ENCODE results near the gene NIT1.

The NIT1 gene

GRCh38 chr1:161088587-161089110, 29.3 kb upstream of the NIT1 start:
- Histone ChIP-seq H3K27ac (no peak overlapping the region), H3K27me3 (replicated peaks) (no peaks in the 10 kb centered on the region), H3K4me3 (ENCODE audit: low read depth, low read length) (no peak overlapping the region), H3K36me3 (replicated peaks) (no peaks in the 10 kb centered on the region)
- in situ Hi-C loops (cut with HindIII; ENCODE audit: low pct_ligation_motif_present, low sequenced_read_pairs): no loop called here
- TF ChIP-seq, protein P1, sequence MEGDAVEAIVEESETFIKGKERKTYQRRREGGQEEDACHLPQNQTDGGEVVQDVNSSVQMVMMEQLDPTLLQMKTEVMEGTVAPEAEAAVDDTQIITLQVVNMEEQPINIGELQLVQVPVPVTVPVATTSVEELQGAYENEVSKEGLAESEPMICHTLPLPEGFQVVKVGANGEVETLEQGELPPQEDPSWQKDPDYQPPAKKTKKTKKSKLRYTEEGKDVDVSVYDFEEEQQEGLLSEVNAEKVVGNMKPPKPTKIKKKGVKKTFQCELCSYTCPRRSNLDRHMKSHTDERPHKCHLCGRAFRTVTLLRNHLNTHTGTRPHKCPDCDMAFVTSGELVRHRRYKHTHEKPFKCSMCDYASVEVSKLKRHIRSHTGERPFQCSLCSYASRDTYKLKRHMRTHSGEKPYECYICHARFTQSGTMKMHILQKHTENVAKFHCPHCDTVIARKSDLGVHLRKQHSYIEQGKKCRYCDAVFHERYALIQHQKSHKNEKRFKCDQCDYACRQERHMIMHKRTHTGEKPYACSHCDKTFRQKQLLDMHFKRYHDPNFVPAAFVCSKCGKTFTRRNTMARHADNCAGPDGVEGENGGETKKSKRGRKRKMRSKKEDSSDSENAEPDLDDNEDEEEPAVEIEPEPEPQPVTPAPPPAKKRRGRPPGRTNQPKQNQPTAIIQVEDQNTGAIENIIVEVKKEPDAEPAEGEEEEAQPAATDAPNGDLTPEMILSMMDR (IDR thresholded peaks at IDR 0.05; ENCODE audit: low read depth, low read length, missing control alignments): no peak
- DNase-seq: peak; percentile 35

DNA sequence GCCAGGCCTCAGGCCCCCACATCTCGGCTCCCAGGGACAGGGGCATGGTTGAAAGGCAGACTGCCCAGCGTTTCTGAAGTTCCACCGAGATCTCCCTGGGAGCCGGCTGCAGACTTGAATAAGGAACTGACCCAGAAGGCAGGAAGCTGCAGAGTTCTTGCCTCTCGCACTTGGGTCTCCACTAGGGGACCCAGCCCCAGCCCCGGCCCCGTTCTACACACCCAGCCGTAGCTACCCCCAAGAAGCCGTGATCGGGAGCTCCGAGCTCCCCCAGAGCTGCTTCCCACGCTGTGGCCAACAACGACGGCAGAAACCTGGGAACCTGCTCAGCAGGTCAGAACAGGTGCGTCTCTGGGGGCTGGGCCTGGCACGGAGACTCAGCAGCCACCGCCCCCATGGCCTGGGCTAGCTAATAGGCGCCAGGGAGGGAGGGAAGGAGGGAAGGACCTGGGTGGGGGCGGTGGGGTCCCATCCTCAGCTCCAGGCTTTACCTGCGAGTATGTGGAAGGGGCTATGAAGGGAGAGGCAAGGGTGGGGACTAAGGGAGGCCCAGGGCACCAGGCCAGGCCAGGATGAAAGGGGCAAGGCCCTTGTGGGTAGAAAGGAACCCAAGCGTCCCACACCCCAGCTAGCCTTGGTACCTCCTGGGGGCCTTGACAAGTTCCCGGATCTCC, 28.5 kb upstream of the NIT1 start, which contains the start of gene NECTIN4:
Gene NECTIN4 (minus strand): TSS at position 308 of the 674 bp plus-strand sequence. CDS start 262 bp downstream, at position 46.
- TF ChIP-seq, protein P1 (IDR thresholded peaks at IDR 0.05; ENCODE audit: low read depth, low read length, missing control alignments): no peak
- H3K27me3 ChIP-seq (replicated peaks): no peaks in the 10 kb centered on the region
- in situ Hi-C loops (cut with HindIII; ENCODE audit: low pct_ligation_motif_present, low sequenced_read_pairs): no loop called here
- no peaks in the 10 kb centered on the region for H3K36me3 ChIP-seq (replicated peaks)
- no peak within 1 kb of the TSS for H3K4me3 ChIP-seq (ENCODE audit: low read depth, low read length)
- DNase-seq: no peak
- no peak within 1 kb of the TSS for H3K27ac ChIP-seq

GRCh38 chr1:161089938-161090337, 28.0 kb upstream of the NIT1 start:
- Histone ChIP-seq H3K4me3 (ENCODE audit: low read depth, low read length) (no peak overlapping the region), H3K27ac (no peak overlapping the region), H3K27me3 (replicated peaks) (no peaks in the 10 kb centered on the region), H3K36me3 (replicated peaks) (no peaks in the 10 kb centered on the region)
- no peak for DNase-seq
- TF ChIP-seq, protein P1 (IDR thresholded peaks at IDR 0.05; ENCODE audit: low read depth, low read length, missing control alignments): no peak
- in situ Hi-C loops (cut with HindIII; ENCODE audit: low pct_ligation_motif_present, low sequenced_read_pairs): no loop called here

DNA sequence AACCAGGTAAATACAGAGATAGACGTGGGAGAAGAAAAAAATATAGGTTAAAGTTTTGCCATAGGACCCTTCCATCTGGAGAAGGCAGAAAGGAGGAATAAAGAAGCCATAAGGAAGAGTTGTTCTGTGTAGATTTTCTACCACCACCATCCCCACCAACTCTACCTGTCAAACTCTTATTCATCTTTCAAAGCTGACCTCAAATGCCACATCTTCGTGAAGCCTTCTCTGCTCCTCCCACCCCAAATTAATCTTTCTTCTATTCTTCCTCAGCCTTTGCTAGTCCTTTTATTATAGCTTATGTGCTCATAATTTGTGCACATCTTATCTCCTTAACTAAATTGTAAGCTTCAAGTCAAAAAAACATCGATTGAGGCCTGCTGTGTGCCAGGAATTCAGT, 27.3 kb upstream of the NIT1 start:
- no peak overlapping the region for H3K4me3 ChIP-seq (ENCODE audit: low read depth, low read length)
- TF ChIP-seq, protein P1 (IDR thresholded peaks at IDR 0.05; ENCODE audit: low read depth, low read length, missing control alignments): no peak
- no peak for DNase-seq
- no peaks in the 10 kb centered on the region for H3K36me3 ChIP-seq (replicated peaks)
- H3K27me3 ChIP-seq (replicated peaks): no peaks in the 10 kb centered on the region
- no peak overlapping the region for H3K27ac ChIP-seq
- in situ Hi-C loops (cut with HindIII; ENCODE audit: low pct_ligation_motif_present, low sequenced_read_pairs): no loop called here

GRCh38 chr1:161091093-161091492, 26.8 kb upstream of the NIT1 start:
- in situ Hi-C loops (cut with HindIII; ENCODE audit: low pct_ligation_motif_present, low sequenced_read_pairs): no loop called here
- H3K27ac ChIP-seq: no peak overlapping the region
- H3K36me3 ChIP-seq (replicated peaks): no peaks in the 10 kb centered on the region
- TF ChIP-seq, protein P1 (IDR thresholded peaks at IDR 0.05; ENCODE audit: low read depth, low read length, missing control alignments): no peak
- DNase-seq: no peak
- no peaks in the 10 kb centered on the region for H3K27me3 ChIP-seq (replicated peaks)
- H3K4me3 ChIP-seq (ENCODE audit: low read depth, low read length): no peak overlapping the region

All from brain microvascular endothelial cell (primary cell).